Retinal pigment epithelial cell (primary cell): Measurements from ENCODE around the gene ABCB4.

ENCODE experiments used
- DNase-seq: peaks from one replicate; pipeline ENCODE4 v3.0.0-alpha.2; 2010; ENCODE audit warnings: low read depth
- H3K4me3 ChIP-seq: 2 replicates; pipeline ENCODE4 v1.5.1; 2011; ENCODE audit warnings: mild to moderate bottlenecking, low read length, control low read depth, moderate library complexity
- CTCF ChIP-seq: conservative IDR thresholded peaks from 2 replicates; pipeline ENCODE4 v1.5.1; 2011; ENCODE audit warnings: low read depth, low read length, control low read depth, inconsistent platforms

Gene ABCB4

GRCh38 chr7:87411186-87411585 lies 64.3 kb downstream of the ABCB4 start:
- no peak for TF ChIP-seq CTCF
- no peak for DNase-seq
- no peak overlapping the region for H3K4me3 ChIP-seq

- DNase-seq: no peak
- H3K4me3 ChIP-seq: no peak overlapping the region
- no peak for TF ChIP-seq CTCF
Observed at GRCh38 chr7:87404674-87405073, 70.8 kb downstream of the ABCB4 start.

GRCh38 chr7:87398446-87398845 lies 77.0 kb downstream of the ABCB4 start:
- H3K4me3 ChIP-seq: no peak overlapping the region
- no peak for TF ChIP-seq CTCF
- DNase-seq: peak; percentile 52

- TF ChIP-seq CTCF: no peak
- no peak for DNase-seq
- H3K4me3 ChIP-seq: no peak overlapping the region
Observed at GRCh38 chr7:87395442-87396020, 79.9 kb downstream of the ABCB4 start.

- no peak overlapping the region for H3K4me3 ChIP-seq
Observed at GRCh38 chr7:87391020-87391701, 84.3 kb downstream of the ABCB4 start.

GRCh38 chr7:87380905-87381304 lies 94.6 kb downstream of the ABCB4 start:
- no peak for TF ChIP-seq CTCF
- H3K4me3 ChIP-seq: no peak overlapping the region
- DNase-seq: no peak

More at GRCh38 chr7:87391020-87391701, 84.3 kb downstream of the ABCB4 start:
- no peak for TF ChIP-seq CTCF
- DNase-seq: no peak
